ENCODE measurements around the gene RPTOR.

The RPTOR gene

DNA sequence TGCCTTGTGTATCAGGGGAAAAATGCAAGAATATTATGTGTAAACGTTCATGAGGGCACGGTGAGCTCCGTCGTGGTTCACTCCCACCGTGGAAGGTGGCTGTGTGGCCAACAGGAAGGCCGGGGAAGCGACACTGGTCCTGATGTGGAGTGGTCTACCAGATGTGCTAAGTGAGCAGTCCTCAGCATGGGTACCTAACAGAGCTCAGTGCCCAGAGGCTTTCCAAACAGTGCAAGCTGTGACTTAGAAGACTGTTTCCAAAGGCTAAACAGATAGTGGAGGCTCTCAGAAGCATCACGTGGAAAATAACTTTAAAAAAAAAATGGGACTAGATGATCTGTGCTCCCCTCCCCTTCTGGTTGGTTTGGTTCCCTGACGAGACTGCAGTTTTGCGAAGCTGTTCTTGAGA lies 247.7 kb downstream of the RPTOR start:
- no peak for DNase-seq (ENCODE audit: low spot score)
- TF ChIP-seq CTCF (IDR thresholded peaks at IDR 0.05; ENCODE audit: borderline replicate concordance, control extremely low read depth, extremely low read depth, insufficient read depth, missing control alignments), result no peak
- in situ Hi-C loops (cut with MboI; ENCODE audit: low sequenced_read_pairs, unreplicated experiment), result no loop called here

DNA sequence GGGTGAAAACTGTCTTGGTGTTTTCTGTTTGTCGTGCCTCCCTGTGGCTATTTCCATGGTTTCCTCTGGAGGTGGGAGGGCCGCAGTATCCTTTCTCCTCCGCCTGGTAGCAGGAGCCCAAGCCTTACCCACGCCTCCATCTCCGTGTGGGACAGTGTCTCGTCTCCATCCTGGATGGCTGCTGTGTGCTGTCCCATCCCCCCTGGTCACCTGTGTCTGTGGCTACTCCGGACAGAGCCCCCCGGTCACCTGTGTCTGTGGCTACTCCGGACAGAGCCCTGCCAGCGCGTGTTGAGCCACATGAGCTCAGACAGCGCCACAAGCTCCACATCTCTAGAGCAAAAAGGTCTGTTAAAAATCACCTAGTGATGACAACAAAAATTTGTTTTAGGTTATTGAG lies 248.8 kb downstream of the RPTOR start:
- no peak for TF ChIP-seq CTCF (IDR thresholded peaks at IDR 0.05; ENCODE audit: borderline replicate concordance, control extremely low read depth, extremely low read depth, insufficient read depth, missing control alignments)
- no peak for DNase-seq (ENCODE audit: low spot score)
- in situ Hi-C loops (cut with MboI; ENCODE audit: low sequenced_read_pairs, unreplicated experiment), result no loop called here

DNA sequence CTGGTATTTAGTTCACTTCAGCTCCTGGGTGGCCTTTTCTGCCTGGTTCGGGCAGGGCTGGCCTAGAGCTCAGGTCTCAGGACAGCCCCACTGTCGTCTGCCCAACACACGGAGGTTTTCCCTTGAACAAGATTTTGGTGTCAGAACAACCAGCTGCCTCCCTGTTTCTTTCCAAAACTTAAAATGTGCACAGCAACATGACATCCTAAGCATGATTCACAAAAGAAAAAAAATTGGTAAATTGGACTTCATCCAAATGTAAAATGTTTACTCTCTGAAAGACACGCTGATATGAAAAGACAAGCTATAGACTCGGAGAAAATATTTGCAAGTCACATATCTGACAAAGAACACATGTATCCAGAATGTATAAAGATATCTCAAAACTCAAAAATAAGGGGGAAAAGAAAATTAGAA lies 249.2 kb downstream of the RPTOR start:
- no peak for TF ChIP-seq CTCF (IDR thresholded peaks at IDR 0.05; ENCODE audit: borderline replicate concordance, control extremely low read depth, extremely low read depth, insufficient read depth, missing control alignments)
- in situ Hi-C loops (cut with MboI; ENCODE audit: low sequenced_read_pairs, unreplicated experiment), result no loop called here
- DNase-seq (ENCODE audit: low spot score), result no peak

- DNase-seq (ENCODE audit: low spot score), result no peak
- TF ChIP-seq CTCF (IDR thresholded peaks at IDR 0.05; ENCODE audit: borderline replicate concordance, control extremely low read depth, extremely low read depth, insufficient read depth, missing control alignments), result no peak
- in situ Hi-C loops (cut with MboI; ENCODE audit: low sequenced_read_pairs, unreplicated experiment), result no loop called here
These were observed 249.8 kb downstream of the RPTOR start for GRCh38 chr17:80794281-80795089.

DNA sequence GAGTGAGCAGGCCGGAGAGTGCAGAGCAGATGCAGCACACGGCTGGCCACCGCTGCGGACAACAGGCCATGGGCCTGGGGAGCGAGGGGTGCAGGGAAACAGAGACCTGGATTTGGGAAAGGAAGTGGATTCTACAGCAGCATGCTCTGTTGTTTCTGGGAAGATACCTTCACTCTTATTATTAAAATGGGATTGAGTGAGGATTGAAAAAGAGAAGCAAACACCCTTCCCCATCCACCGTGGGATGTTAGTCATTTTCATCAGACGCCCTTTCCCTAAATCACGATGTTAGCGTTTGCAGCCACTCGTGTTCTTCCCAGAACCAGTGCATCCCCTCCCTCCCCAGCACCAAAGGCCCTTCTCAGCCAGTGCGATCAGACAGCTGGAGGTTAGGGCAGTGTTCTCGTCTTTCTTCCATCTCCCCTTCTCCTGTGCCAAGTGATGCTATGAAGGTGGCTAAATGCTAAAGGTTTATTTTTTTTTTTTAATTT lies 250.5 kb downstream of the RPTOR start:
- no peak for DNase-seq (ENCODE audit: low spot score)
- in situ Hi-C loops (cut with MboI; ENCODE audit: low sequenced_read_pairs, unreplicated experiment), result no loop called here
- no peak for TF ChIP-seq CTCF (IDR thresholded peaks at IDR 0.05; ENCODE audit: borderline replicate concordance, control extremely low read depth, extremely low read depth, insufficient read depth, missing control alignments)

- TF ChIP-seq CTCF (IDR thresholded peaks at IDR 0.05; ENCODE audit: borderline replicate concordance, control extremely low read depth, extremely low read depth, insufficient read depth, missing control alignments), result no peak
- DNase-seq (ENCODE audit: low spot score), result no peak
- in situ Hi-C loops (cut with MboI; ENCODE audit: low sequenced_read_pairs, unreplicated experiment), result no loop called here
These were observed 251.1 kb downstream of the RPTOR start for GRCh38 chr17:80795754-80796153.

All from GM13976 (cell line).